Activated naive CD8-positive, alpha-beta T cell treated with anti-CD3 and anti-CD28 coated beads, Interleukin-2, amount 50 U/mL, for 24 hours (primary cell): ENCODE results near the gene TMEM184A.

Source experiments
- ATAC-seq: fragments of 150-1000 bp; cut with Tn5 transposase; one replicate; pipeline ENCODE4 v1.10.0; 2021
- DNase-seq: peaks from one replicate; pipeline ENCODE4 v3.0.0; 2021
- H3K27ac Mint-ChIP-seq: one replicate; pipeline ENCODE4 v1.8.0; 2021; ENCODE audit warnings: mild to moderate bottlenecking, mixed read lengths
- H3K27me3 Mint-ChIP-seq: one replicate; pipeline ENCODE4 v1.8.0; 2021; ENCODE audit warnings: mixed read lengths
- H3K36me3 Mint-ChIP-seq: one replicate; pipeline ENCODE4 v1.8.0; 2021; ENCODE audit warnings: low read depth, mixed read lengths
- H3K4me1 Mint-ChIP-seq: one replicate; pipeline ENCODE4 v1.8.0; 2021; ENCODE audit warnings: mixed read lengths
- H3K4me3 Mint-ChIP-seq: one replicate; pipeline ENCODE4 v1.8.0; 2021; ENCODE audit warnings: mild to moderate bottlenecking, moderate library complexity, mixed read lengths
- H3K9me3 Mint-ChIP-seq: one replicate; pipeline ENCODE4 v1.8.0; 2021; ENCODE audit warnings: mixed read lengths

TMEM184A gene

GRCh38 chr7:1536455-1536742 is 19.6 kb downstream of the TMEM184A start:
- peaks cover 1% of the 10 kb centered on the region for H3K36me3 Mint-ChIP-seq
- no peak for DNase-seq
- ATAC-seq: no peak
- H3K4me3 Mint-ChIP-seq: no peak overlapping the region
- no peak overlapping the region for H3K27ac Mint-ChIP-seq
- H3K4me1 Mint-ChIP-seq: peaks cover 30% of the 10 kb centered on the region
- H3K9me3 Mint-ChIP-seq: no peaks in the 10 kb centered on the region
- no peaks in the 10 kb centered on the region for H3K27me3 Mint-ChIP-seq

- no peak overlapping the region for H3K4me3 Mint-ChIP-seq
- H3K36me3 Mint-ChIP-seq: peaks cover 1% of the 10 kb centered on the region
- no peaks in the 10 kb centered on the region for H3K9me3 Mint-ChIP-seq
- no peak overlapping the region for H3K27ac Mint-ChIP-seq
- ATAC-seq (no peak), DNase-seq (no peak)
- peaks cover 30% of the 10 kb centered on the region for H3K4me1 Mint-ChIP-seq
- no peaks in the 10 kb centered on the region for H3K27me3 Mint-ChIP-seq
Measured at GRCh38 chr7:1535701-1536454, 20.1 kb downstream of the TMEM184A start.

GRCh38 chr7:1535100-1535458 is 20.9 kb downstream of the TMEM184A start:
- no peak overlapping the region for H3K4me3 Mint-ChIP-seq
- no peak overlapping the region for H3K27ac Mint-ChIP-seq
- H3K27me3 Mint-ChIP-seq: no peaks in the 10 kb centered on the region
- no peaks in the 10 kb centered on the region for H3K9me3 Mint-ChIP-seq
- peaks cover 1% of the 10 kb centered on the region for H3K36me3 Mint-ChIP-seq
- DNase-seq (no peak), ATAC-seq (no peak)
- peaks cover 33% of the 10 kb centered on the region for H3K4me1 Mint-ChIP-seq

GRCh38 chr7:1534330-1535099 is 21.5 kb downstream of the TMEM184A start:
- no peaks in the 10 kb centered on the region for H3K27me3 Mint-ChIP-seq
- no peak overlapping the region for H3K27ac Mint-ChIP-seq
- DNase-seq (no peak), ATAC-seq (no peak)
- no peaks in the 10 kb centered on the region for H3K9me3 Mint-ChIP-seq
- peaks cover 34% of the 10 kb centered on the region for H3K4me1 Mint-ChIP-seq
- H3K36me3 Mint-ChIP-seq: peaks cover 1% of the 10 kb centered on the region
- H3K4me3 Mint-ChIP-seq: no peak overlapping the region

- ATAC-seq (peak; percentile 54), DNase-seq (peak; percentile 51)
- no peaks in the 10 kb centered on the region for H3K9me3 Mint-ChIP-seq
- peak overlapping the region; percentile 87 for H3K4me3 Mint-ChIP-seq
- no peaks in the 10 kb centered on the region for H3K27me3 Mint-ChIP-seq
- H3K4me1 Mint-ChIP-seq: peaks cover 34% of the 10 kb centered on the region
- peaks cover 1% of the 10 kb centered on the region for H3K36me3 Mint-ChIP-seq
- peak overlapping the region; percentile 94 for H3K27ac Mint-ChIP-seq
Measured at GRCh38 chr7:1533547-1534329, 22.3 kb downstream of the TMEM184A start.

- no peak for DNase-seq
- Mint-ChIP-seq H3K4me3 (peak overlapping the region; percentile 87), H3K4me1 (peaks cover 34% of the 10 kb centered on the region), H3K36me3 (peaks cover 1% of the 10 kb centered on the region), H3K27me3 (no peaks in the 10 kb centered on the region), H3K9me3 (no peaks in the 10 kb centered on the region), H3K27ac (peak overlapping the region; percentile 94)
- ATAC-seq: peak; percentile 1
Measured at GRCh38 chr7:1533255-1533546, 22.8 kb downstream of the TMEM184A start.

- ATAC-seq: peak; percentile 62
- Mint-ChIP-seq H3K27ac (peak overlapping the region; percentile 94), H3K4me1 (peaks cover 32% of the 10 kb centered on the region), H3K27me3 (no peaks in the 10 kb centered on the region), H3K36me3 (no peaks in the 10 kb centered on the region), H3K4me3 (peak overlapping the region; percentile 87), H3K9me3 (no peaks in the 10 kb centered on the region)
- DNase-seq: peak; percentile 62
Measured at GRCh38 chr7:1532456-1533254, 23.4 kb downstream of the TMEM184A start.

GRCh38 chr7:1531979-1532455 is 24.0 kb downstream of the TMEM184A start:
- ATAC-seq: no peak
- Mint-ChIP-seq H3K4me3 (peak overlapping the region; percentile 87), H3K27ac (peak overlapping the region; percentile 94), H3K4me1 (peaks cover 32% of the 10 kb centered on the region), H3K36me3 (no peaks in the 10 kb centered on the region), H3K27me3 (no peaks in the 10 kb centered on the region), H3K9me3 (no peaks in the 10 kb centered on the region)
- no peak for DNase-seq

- H3K4me1 Mint-ChIP-seq: peaks cover 30% of the 10 kb centered on the region
- H3K27me3 Mint-ChIP-seq: no peaks in the 10 kb centered on the region
- DNase-seq: peak; percentile 37
- H3K4me3 Mint-ChIP-seq: peak overlapping the region; percentile 87
- no peaks in the 10 kb centered on the region for H3K9me3 Mint-ChIP-seq
- peak overlapping the region; percentile 94 for H3K27ac Mint-ChIP-seq
- no peaks in the 10 kb centered on the region for H3K36me3 Mint-ChIP-seq
- ATAC-seq: no peak
Measured at GRCh38 chr7:1531263-1531978, 24.6 kb downstream of the TMEM184A start.

- ATAC-seq (no peak), DNase-seq (no peak)
- Mint-ChIP-seq H3K27me3 (peaks cover under 1% of the 10 kb centered on the region), H3K4me1 (peaks cover 28% of the 10 kb centered on the region), H3K27ac (no peak overlapping the region), H3K9me3 (no peaks in the 10 kb centered on the region), H3K4me3 (no peak overlapping the region), H3K36me3 (no peaks in the 10 kb centered on the region)
Measured at GRCh38 chr7:1530946-1531262, 25.1 kb downstream of the TMEM184A start.

- Mint-ChIP-seq H3K27ac (peak overlapping the region; percentile 71), H3K4me1 (peaks cover 26% of the 10 kb centered on the region), H3K9me3 (no peaks in the 10 kb centered on the region)
Measured at GRCh38 chr7:1529383-1530116, 26.5 kb downstream of the TMEM184A start.

GRCh38 chr7:1526271-1526754 is 29.7 kb downstream of the TMEM184A start:
- Mint-ChIP-seq H3K27ac (no peak overlapping the region), H3K36me3 (no peaks in the 10 kb centered on the region)
- no peak for ATAC-seq

More at GRCh38 chr7:1529383-1530116, 26.5 kb downstream of the TMEM184A start:
- peak overlapping the region; percentile 67 for H3K4me3 Mint-ChIP-seq
- ATAC-seq (no peak), DNase-seq (no peak)
- H3K36me3 Mint-ChIP-seq: no peaks in the 10 kb centered on the region
- H3K27me3 Mint-ChIP-seq: peaks cover 2% of the 10 kb centered on the region

GRCh38 chr7:1525409-1525808 is 30.6 kb downstream of the TMEM184A start:
- Mint-ChIP-seq H3K4me1 (peaks cover 7% of the 10 kb centered on the region), H3K4me3 (no peak overlapping the region), H3K36me3 (peaks cover 2% of the 10 kb centered on the region), H3K9me3 (no peaks in the 10 kb centered on the region), H3K27me3 (peaks cover 2% of the 10 kb centered on the region), H3K27ac (no peak overlapping the region)
- no peak for DNase-seq
- ATAC-seq: no peak

More at GRCh38 chr7:1526271-1526754, 29.7 kb downstream of the TMEM184A start:
- peaks cover 2% of the 10 kb centered on the region for H3K27me3 Mint-ChIP-seq
- DNase-seq: no peak
- H3K4me1 Mint-ChIP-seq: peaks cover 6% of the 10 kb centered on the region
- H3K4me3 Mint-ChIP-seq: no peak overlapping the region
- no peaks in the 10 kb centered on the region for H3K9me3 Mint-ChIP-seq
